Neural cell (in vitro differentiated cells): Measurements from ENCODE around the gene CMC1. TPM values are rescaled to one million over a fixed set of nuclear protein-coding genes. Genes with fewer than 3 reads are reported as not detected.

ENCODE experiments used
- H2AFZ ChIP-seq: fragments of 200-600, 300-800 bp; sonication (generic), shearing (Covaris generic); 2 replicates; pipeline ENCODE4 v1.6.0; 2014; ENCODE audit warnings: low read depth, mild to moderate bottlenecking, antibody characterized with exemption, low read length, moderate library complexity
- H3F3A ChIP-seq: fragments of 200-600 bp; shearing (Covaris generic); 2 replicates; pipeline ENCODE4 v1.6.1; 2016; ENCODE audit warnings: mild to moderate bottlenecking, moderate library complexity, mixed read lengths, antibody characterized with exemption, low read length; ENCODE audit not compliant: insufficient read depth, poor library complexity, severe bottlenecking
- H3K27ac ChIP-seq: fragments of 200-600, 300-800 bp; sonication (generic), shearing (Covaris generic); 2 replicates; pipeline ENCODE4 v1.5.1; 2014; ENCODE audit warnings: mild to moderate bottlenecking, low read length, moderate library complexity
- H3K27me3 ChIP-seq: fragments of 300-800, 200-600 bp; sonication (generic), shearing (Covaris generic); 2 replicates; pipeline ENCODE4 v1.6.0; 2014; ENCODE audit warnings: mild to moderate bottlenecking, low read depth, low read length, moderate library complexity; ENCODE audit not compliant: insufficient read depth
- H3K36me3 ChIP-seq: fragments of 300-800, 200-600 bp; sonication (generic), shearing (Covaris generic); 2 replicates; pipeline ENCODE4 v1.5.1; 2014; ENCODE audit warnings: mild to moderate bottlenecking, antibody characterized with exemption, low read length, moderate library complexity; ENCODE audit not compliant: insufficient read depth
- H3K4me2 ChIP-seq: fragments of 300-800, 200-600 bp; sonication (generic), shearing (Covaris generic); 2 replicates; pipeline ENCODE4 v1.6.0; 2014; ENCODE audit warnings: mild to moderate bottlenecking, low read length
- H3K4me3 ChIP-seq: fragments of 300-800, 200-600 bp; sonication (generic), shearing (Covaris generic); 2 replicates; pipeline ENCODE4 v1.5.1; 2014; ENCODE audit warnings: mild to moderate bottlenecking, low read length, moderate library complexity
- H3K79me2 ChIP-seq: fragments of 200-600 bp; shearing (Covaris generic); replicated peaks from 2 replicates; pipeline ENCODE4 v1.6.0; 2014; ENCODE audit warnings: mild to moderate bottlenecking, low read length, moderate library complexity; ENCODE audit not compliant: insufficient read depth
- H3K9ac ChIP-seq: fragments of 300-800, 200-600 bp; sonication (generic), shearing (Covaris generic); 2 replicates; pipeline ENCODE4 v1.6.1; 2016; ENCODE audit warnings: mild to moderate bottlenecking, low read length, mixed read lengths
- H3K9me2 ChIP-seq: fragments of 200-600 bp; shearing (Covaris generic); 2 replicates; pipeline ENCODE4 v1.6.1; 2016; ENCODE audit warnings: mild to moderate bottlenecking, low read length, mixed read lengths; ENCODE audit not compliant: insufficient read depth
- H3K9me3 ChIP-seq: fragments of 200-600, 300-800 bp; sonication (generic), shearing (Covaris generic); 2 replicates; pipeline ENCODE4 v1.6.1; 2016; ENCODE audit warnings: mild to moderate bottlenecking, mixed run types, low read length, moderate library complexity, mixed read lengths
- H4K20me1 ChIP-seq: fragments of 200-600 bp; shearing (Covaris generic); 2 replicates; pipeline ENCODE4 v1.6.1; 2016; ENCODE audit warnings: mild to moderate bottlenecking, mixed run types; ENCODE audit not compliant: insufficient read depth
- EP300 ChIP-seq: fragments of 450-650 bp; conservative IDR thresholded peaks from 2 replicates; pipeline ENCODE4 v1.6.1; 2014; ENCODE audit warnings: antibody characterized with exemption, mild to moderate bottlenecking, moderate library complexity; ENCODE audit not compliant: poor library complexity, severe bottlenecking
- EZH2 ChIP-seq: fragments of 200-600, 300-800 bp; shearing (Covaris generic), sonication (generic); IDR thresholded peaks from 2 replicates; pipeline ENCODE4 v1.6.1; 2014; ENCODE audit warnings: antibody characterized with exemption, low read length, borderline replicate concordance, mild to moderate bottlenecking; ENCODE audit not compliant: insufficient read depth, poor library complexity, severe bottlenecking
- MXI1 ChIP-seq: fragments of 450-650 bp; conservative IDR thresholded peaks from 2 replicates; pipeline ENCODE4 v1.6.1; 2014; ENCODE audit warnings: antibody characterized with exemption, mild to moderate bottlenecking; ENCODE audit not compliant: poor library complexity, severe bottlenecking
- RAD21 ChIP-seq: fragments of 450-650 bp; conservative IDR thresholded peaks from 2 replicates; pipeline ENCODE4 v1.6.1; 2014; ENCODE audit warnings: antibody characterized with exemption, mild to moderate bottlenecking, moderate library complexity
- SMC3 ChIP-seq: fragments of 450-650 bp; conservative IDR thresholded peaks from 2 replicates; pipeline ENCODE4 v1.6.1; 2014; ENCODE audit warnings: antibody characterized with exemption, mild to moderate bottlenecking, moderate library complexity; ENCODE audit not compliant: poor library complexity
- TAF1 ChIP-seq: IDR thresholded peaks from 2 replicates; pipeline ENCODE4 v1.6.1; 2012; ENCODE audit warnings: low read depth
- polyA plus RNA-seq: library from polyadenylated mRNA; depleted of rRNA; stranded (reverse); fragments of >200 nt; gene quantifications from 2 replicates; pipeline ENCODE4 v1.2.3, GENCODE V29; 2014
- TF ChIP-seq, protein P1 (sequence below): IDR thresholded peaks from 2 replicates; pipeline ENCODE4 v1.6.1; 2012; ENCODE audit warnings: borderline replicate concordance
- TF ChIP-seq, protein P2 (sequence below): fragments of 450-650 bp; IDR thresholded peaks from 2 replicates; pipeline ENCODE4 v1.5.1; 2014; ENCODE audit warnings: antibody characterized with exemption, mild to moderate bottlenecking, moderate library complexity; ENCODE audit not compliant: poor library complexity, severe bottlenecking

CMC1 gene
- polyA plus RNA-seq, 1 donor from 2014 or later: 8.7 TPM

DNA sequence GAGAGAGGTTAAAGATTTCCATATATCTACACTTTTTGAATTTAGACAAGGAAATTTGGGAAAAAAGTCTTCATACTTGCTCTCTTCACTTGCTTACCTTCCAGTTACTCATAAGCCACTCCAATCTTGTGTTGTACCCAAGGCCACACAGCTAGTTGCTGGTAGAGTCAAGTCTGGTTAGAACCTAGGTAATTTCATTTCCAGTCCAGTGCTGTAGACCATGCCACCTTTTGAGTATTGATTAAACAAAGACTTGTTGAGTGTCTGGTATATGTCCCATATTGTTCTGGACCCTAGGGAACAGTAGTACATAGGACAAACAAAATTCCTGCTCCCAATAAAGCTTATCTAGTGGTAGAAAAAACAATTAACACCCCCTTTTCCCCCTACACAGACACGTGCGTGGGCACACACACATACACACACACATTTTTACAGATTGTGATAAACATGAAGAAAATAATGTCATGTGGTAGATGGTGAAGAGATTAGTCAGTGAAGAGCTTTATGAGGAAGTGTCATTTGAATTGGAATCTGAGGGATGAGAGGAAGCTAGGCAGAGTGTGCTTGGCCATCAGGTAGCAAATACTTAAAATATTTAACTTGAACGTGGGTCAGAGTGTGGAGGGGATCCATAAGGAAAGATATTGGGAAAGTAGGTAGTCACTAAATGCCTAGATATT is 2.1 kb downstream of the CMC1 start:
- no peak overlapping the region for H3K4me2 ChIP-seq
- H2AFZ ChIP-seq: no peak overlapping the region
- H3K4me3 ChIP-seq: no peak overlapping the region
- no peaks in the 10 kb centered on the region for H3K79me2 ChIP-seq
- H3F3A ChIP-seq: no peaks in the 10 kb centered on the region
- TF ChIP-seq, protein P1, sequence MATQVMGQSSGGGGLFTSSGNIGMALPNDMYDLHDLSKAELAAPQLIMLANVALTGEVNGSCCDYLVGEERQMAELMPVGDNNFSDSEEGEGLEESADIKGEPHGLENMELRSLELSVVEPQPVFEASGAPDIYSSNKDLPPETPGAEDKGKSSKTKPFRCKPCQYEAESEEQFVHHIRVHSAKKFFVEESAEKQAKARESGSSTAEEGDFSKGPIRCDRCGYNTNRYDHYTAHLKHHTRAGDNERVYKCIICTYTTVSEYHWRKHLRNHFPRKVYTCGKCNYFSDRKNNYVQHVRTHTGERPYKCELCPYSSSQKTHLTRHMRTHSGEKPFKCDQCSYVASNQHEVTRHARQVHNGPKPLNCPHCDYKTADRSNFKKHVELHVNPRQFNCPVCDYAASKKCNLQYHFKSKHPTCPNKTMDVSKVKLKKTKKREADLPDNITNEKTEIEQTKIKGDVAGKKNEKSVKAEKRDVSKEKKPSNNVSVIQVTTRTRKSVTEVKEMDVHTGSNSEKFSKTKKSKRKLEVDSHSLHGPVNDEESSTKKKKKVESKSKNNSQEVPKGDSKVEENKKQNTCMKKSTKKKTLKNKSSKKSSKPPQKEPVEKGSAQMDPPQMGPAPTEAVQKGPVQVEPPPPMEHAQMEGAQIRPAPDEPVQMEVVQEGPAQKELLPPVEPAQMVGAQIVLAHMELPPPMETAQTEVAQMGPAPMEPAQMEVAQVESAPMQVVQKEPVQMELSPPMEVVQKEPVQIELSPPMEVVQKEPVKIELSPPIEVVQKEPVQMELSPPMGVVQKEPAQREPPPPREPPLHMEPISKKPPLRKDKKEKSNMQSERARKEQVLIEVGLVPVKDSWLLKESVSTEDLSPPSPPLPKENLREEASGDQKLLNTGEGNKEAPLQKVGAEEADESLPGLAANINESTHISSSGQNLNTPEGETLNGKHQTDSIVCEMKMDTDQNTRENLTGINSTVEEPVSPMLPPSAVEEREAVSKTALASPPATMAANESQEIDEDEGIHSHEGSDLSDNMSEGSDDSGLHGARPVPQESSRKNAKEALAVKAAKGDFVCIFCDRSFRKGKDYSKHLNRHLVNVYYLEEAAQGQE: no peak
- TF ChIP-seq, protein P2, sequence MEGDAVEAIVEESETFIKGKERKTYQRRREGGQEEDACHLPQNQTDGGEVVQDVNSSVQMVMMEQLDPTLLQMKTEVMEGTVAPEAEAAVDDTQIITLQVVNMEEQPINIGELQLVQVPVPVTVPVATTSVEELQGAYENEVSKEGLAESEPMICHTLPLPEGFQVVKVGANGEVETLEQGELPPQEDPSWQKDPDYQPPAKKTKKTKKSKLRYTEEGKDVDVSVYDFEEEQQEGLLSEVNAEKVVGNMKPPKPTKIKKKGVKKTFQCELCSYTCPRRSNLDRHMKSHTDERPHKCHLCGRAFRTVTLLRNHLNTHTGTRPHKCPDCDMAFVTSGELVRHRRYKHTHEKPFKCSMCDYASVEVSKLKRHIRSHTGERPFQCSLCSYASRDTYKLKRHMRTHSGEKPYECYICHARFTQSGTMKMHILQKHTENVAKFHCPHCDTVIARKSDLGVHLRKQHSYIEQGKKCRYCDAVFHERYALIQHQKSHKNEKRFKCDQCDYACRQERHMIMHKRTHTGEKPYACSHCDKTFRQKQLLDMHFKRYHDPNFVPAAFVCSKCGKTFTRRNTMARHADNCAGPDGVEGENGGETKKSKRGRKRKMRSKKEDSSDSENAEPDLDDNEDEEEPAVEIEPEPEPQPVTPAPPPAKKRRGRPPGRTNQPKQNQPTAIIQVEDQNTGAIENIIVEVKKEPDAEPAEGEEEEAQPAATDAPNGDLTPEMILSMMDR: no peak
- TF ChIP-seq MXI1 (no peak), EZH2 (no peak), RAD21 (no peak), EP300 (no peak)
- no peaks in the 10 kb centered on the region for H3K9me2 ChIP-seq
- H3K9me3 ChIP-seq: no peaks in the 10 kb centered on the region
- H4K20me1 ChIP-seq: no peaks in the 10 kb centered on the region
- no peaks in the 10 kb centered on the region for H3K36me3 ChIP-seq
- H3K27ac ChIP-seq: no peak overlapping the region
- no peak overlapping the region for H3K9ac ChIP-seq
- no peaks in the 10 kb centered on the region for H3K27me3 ChIP-seq

DNA sequence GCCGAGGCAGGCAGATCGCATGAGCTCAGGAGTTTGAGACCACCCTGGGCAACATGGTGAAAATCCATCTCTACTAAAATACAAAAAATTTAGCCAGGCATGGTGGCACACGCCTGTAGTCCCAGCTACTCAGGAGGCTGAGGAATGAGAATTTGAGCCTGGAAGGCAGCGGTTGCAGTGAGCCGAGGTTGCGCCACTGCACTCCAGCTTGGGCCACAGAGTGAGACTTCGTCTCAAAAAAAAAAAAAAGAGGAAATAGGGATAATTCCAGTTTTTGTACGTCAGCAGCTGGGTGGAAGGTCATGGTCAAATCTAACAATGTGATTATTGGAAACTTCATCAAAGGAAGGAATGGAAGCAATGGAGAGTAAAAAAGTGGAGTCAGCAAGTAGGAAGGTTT is 3.1 kb downstream of the CMC1 start:
- no peaks in the 10 kb centered on the region for H3F3A ChIP-seq
- no peaks in the 10 kb centered on the region for H3K27me3 ChIP-seq
- H3K9me2 ChIP-seq: no peaks in the 10 kb centered on the region
- no peak overlapping the region for H2AFZ ChIP-seq
- H3K9ac ChIP-seq: no peak overlapping the region
- H3K9me3 ChIP-seq: no peaks in the 10 kb centered on the region
- no peaks in the 10 kb centered on the region for H3K36me3 ChIP-seq
- H3K4me3 ChIP-seq: no peak overlapping the region
- TF ChIP-seq EZH2: no peak
- TF ChIP-seq, protein P1: no peak
- no peak for TF ChIP-seq MXI1
- TF ChIP-seq TAF1: no peak
- no peak for TF ChIP-seq SMC3
- H3K79me2 ChIP-seq: no peaks in the 10 kb centered on the region
- H3K27ac ChIP-seq: no peak overlapping the region
- no peaks in the 10 kb centered on the region for H4K20me1 ChIP-seq
- no peak overlapping the region for H3K4me2 ChIP-seq
